Measurements from ENCODE around the gene CELF2. TPM values are rescaled to one million over a fixed set of nuclear protein-coding genes. Genes with fewer than 3 reads are reported as not detected.
A peak's percentile ranks its signal among the peaks of the same experiment; 100 is the strongest.

CELF2 gene
- total RNA-seq, 1 experiment from 2014 or later = 28.7 TPM

- WGBS (ENCODE audit: extremely low coverage, insufficient read length, low lambda C conversion rate) = no CpG with 5 or more reads among the region's 11 CpGs
- no peak overlapping the region for H4K91ac ChIP-seq (ENCODE audit: insufficient read length, low read depth, low read length)
- H3K27ac ChIP-seq (ENCODE audit: insufficient read length, low read depth, low read length) = no peak overlapping the region
- no peak overlapping the region for H3K18ac ChIP-seq (ENCODE audit: insufficient read length, low read depth, low read length)
- H2AK5ac ChIP-seq (ENCODE audit: insufficient read length, low read length) = no peak overlapping the region
- H3K14ac ChIP-seq (ENCODE audit: insufficient read depth, low read length) = no peak overlapping the region
- TF ChIP-seq, protein P1, sequence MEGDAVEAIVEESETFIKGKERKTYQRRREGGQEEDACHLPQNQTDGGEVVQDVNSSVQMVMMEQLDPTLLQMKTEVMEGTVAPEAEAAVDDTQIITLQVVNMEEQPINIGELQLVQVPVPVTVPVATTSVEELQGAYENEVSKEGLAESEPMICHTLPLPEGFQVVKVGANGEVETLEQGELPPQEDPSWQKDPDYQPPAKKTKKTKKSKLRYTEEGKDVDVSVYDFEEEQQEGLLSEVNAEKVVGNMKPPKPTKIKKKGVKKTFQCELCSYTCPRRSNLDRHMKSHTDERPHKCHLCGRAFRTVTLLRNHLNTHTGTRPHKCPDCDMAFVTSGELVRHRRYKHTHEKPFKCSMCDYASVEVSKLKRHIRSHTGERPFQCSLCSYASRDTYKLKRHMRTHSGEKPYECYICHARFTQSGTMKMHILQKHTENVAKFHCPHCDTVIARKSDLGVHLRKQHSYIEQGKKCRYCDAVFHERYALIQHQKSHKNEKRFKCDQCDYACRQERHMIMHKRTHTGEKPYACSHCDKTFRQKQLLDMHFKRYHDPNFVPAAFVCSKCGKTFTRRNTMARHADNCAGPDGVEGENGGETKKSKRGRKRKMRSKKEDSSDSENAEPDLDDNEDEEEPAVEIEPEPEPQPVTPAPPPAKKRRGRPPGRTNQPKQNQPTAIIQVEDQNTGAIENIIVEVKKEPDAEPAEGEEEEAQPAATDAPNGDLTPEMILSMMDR (conservative IDR thresholded peaks at IDR 0.05) = no peak
- no peaks in the 10 kb centered on the region for H3K79me1 ChIP-seq (ENCODE audit: insufficient read depth, low read depth, low read length, poor library complexity, severe bottlenecking)
- Mint-ChIP-seq H3K4me3 (peak overlapping the region; percentile 78 to 91), H3K4me1 (peaks cover 30 to 31% of the 10 kb centered on the region in 2 experiments), H3K27ac (peak overlapping the region in 2 of 3 experiments; percentile 20 to 75; a peak in 3 of 7 replicates), H3K9me3 (peaks cover 14% of the 10 kb centered on the region in 2 experiments), H3K36me3 (ENCODE audit: insufficient read depth in 1 of 3, low read depth in 3 of 3) (peaks cover 10 to 23% (median 13%) of the 10 kb centered on the region in 3 experiments; a peak in 6 of 7 replicates), H3K27me3 (ENCODE audit: low read depth) (peaks cover 2% of the 10 kb centered on the region)
- no peaks in the 10 kb centered on the region for H3K27me3 ChIP-seq (ENCODE audit: insufficient read depth, low read length)
- no peak overlapping the region for H2AFZ ChIP-seq (ENCODE audit: low read length)
- peaks cover 13% of the 10 kb centered on the region for H3K23me2 ChIP-seq (ENCODE audit: insufficient read length, low read depth, low read length, poor library complexity, severe bottlenecking)
- no peak overlapping the region for H3T11ph ChIP-seq (ENCODE audit: low read length)
- H3K9me3 ChIP-seq (ENCODE audit: control insufficient read depth, low read depth, low read length) = peaks cover 5% of the 10 kb centered on the region
- H2BK12ac ChIP-seq (ENCODE audit: insufficient read length, low read depth, low read length) = no peak overlapping the region
- H3K79me2 ChIP-seq (ENCODE audit: insufficient read depth, low read length) = no peaks in the 10 kb centered on the region
- no peak overlapping the region for H3K23ac ChIP-seq (ENCODE audit: insufficient read length, low read depth, low read length)
- H3K4me1 ChIP-seq (ENCODE audit: insufficient read depth, low read length) = no peaks in the 10 kb centered on the region
- no peak overlapping the region for H3K56ac ChIP-seq (ENCODE audit: insufficient read length, low read depth, low read length)
- H3K9ac ChIP-seq (ENCODE audit: extremely low read depth, insufficient read length, low read length) = no peak overlapping the region
- H3K4ac ChIP-seq (ENCODE audit: low read depth, low read length) = no peak overlapping the region
- H4K5ac ChIP-seq (ENCODE audit: insufficient read length, low read depth, low read length) = no peak overlapping the region
- H2BK120ac ChIP-seq (ENCODE audit: low read depth, low read length, poor library complexity, severe bottlenecking) = no peak overlapping the region
- no peak overlapping the region for H4K8ac ChIP-seq (replicated peaks; ENCODE audit: insufficient read length, low read depth, low read length)
- no peaks in the 10 kb centered on the region for H4K20me1 ChIP-seq (ENCODE audit: control insufficient read depth, insufficient read depth, insufficient read length)
- peak overlapping the region; percentile 85 for H3K4me2 ChIP-seq (ENCODE audit: insufficient read depth, insufficient read length, low read length)
- H2BK5ac ChIP-seq (ENCODE audit: insufficient read length, low read length) = no peak overlapping the region
- DNase-seq = no peak
- no peak overlapping the region for H2BK20ac ChIP-seq (ENCODE audit: low read depth, low read length, poor library complexity, severe bottlenecking)
- H2BK15ac ChIP-seq (ENCODE audit: low read depth, low read length) = no peak overlapping the region
Measured at GRCh38 chr10:11163780-11164550, 146.3 kb downstream of the CELF2 start.
